Neural progenitor cell (in vitro differentiated cells): Measurements from ENCODE around the gene LRRC15. TPM values are rescaled to one million over a fixed set of nuclear protein-coding genes. Genes with fewer than 3 reads are reported as not detected.

Experiments
- DNase-seq: peaks from one replicate; pipeline ENCODE4 v3.0.0-alpha.2; 2016; ENCODE audit warnings: low spot score
- H2AFZ ChIP-seq: fragments of 200-600 bp; sonication (generic); replicated peaks from 2 replicates; pipeline ENCODE4 v1.6.1; 2016; ENCODE audit warnings: antibody characterized with exemption
- H3F3A ChIP-seq: fragments of 200-600 bp; sonication (generic); 2 replicates; pipeline ENCODE4 v1.6.1; 2016; ENCODE audit warnings: antibody characterized with exemption, low read depth
- H3K27ac ChIP-seq: fragments of 200-600 bp; sonication (generic); 2 replicates; pipeline ENCODE4 v1.5.1; 2016; ENCODE audit warnings: mild to moderate bottlenecking
- H3K27me3 ChIP-seq: fragments of 200-600 bp; sonication (generic); 2 replicates; pipeline ENCODE4 v1.6.1; 2016; ENCODE audit warnings: mild to moderate bottlenecking, moderate library complexity
- H3K36me3 ChIP-seq: fragments of 200-600 bp; sonication (generic); 2 replicates; pipeline ENCODE4 v1.5.1; 2016
- H3K4me1 ChIP-seq: fragments of 200-600 bp; sonication (generic); 2 replicates; pipeline ENCODE4 v1.6.1; 2016; ENCODE audit warnings: mixed run types
- H3K4me2 ChIP-seq: fragments of 200-600 bp; sonication (generic); 2 replicates; pipeline ENCODE4 v1.6.1; 2016
- H3K4me3 ChIP-seq: fragments of 200-600 bp; sonication (generic); 2 replicates; pipeline ENCODE4 v1.5.1; 2016
- H3K79me2 ChIP-seq: fragments of 200-600 bp; sonication (generic); 2 replicates; pipeline ENCODE4 v1.6.1; 2016; ENCODE audit warnings: low read depth
- H3K9ac ChIP-seq: fragments of 200-600 bp; sonication (generic); 2 replicates; pipeline ENCODE4 v1.6.1; 2016
- H3K9me3 ChIP-seq: fragments of 200-600 bp; sonication (generic); 2 replicates; pipeline ENCODE4 v1.5.1; 2016; ENCODE audit warnings: low read depth
- H4K20me1 ChIP-seq: fragments of 200-600 bp; sonication (generic); 2 replicates; pipeline ENCODE4 v1.6.1; 2016; ENCODE audit warnings: low read depth
- H3K27ac Mint-ChIP-seq: 3 replicates; pipeline ENCODE4 v1.8.0; 2021; ENCODE audit warnings: mixed read lengths
- H3K27me3 Mint-ChIP-seq: 2 replicates; pipeline ENCODE4 v1.8.0; 2022; ENCODE audit warnings: low read depth, mild to moderate bottlenecking, inconsistent platforms, moderate library complexity, mixed read lengths; ENCODE audit not compliant: insufficient read depth
- H3K36me3 Mint-ChIP-seq: 3 replicates; pipeline ENCODE4 v1.8.0; 2021; ENCODE audit warnings: mixed read lengths
- H3K4me1 Mint-ChIP-seq: 3 replicates; pipeline ENCODE4 v1.8.0; 2021; ENCODE audit warnings: mixed read lengths
- H3K4me3 Mint-ChIP-seq: 3 replicates; pipeline ENCODE4 v1.8.0; 2021; ENCODE audit warnings: mild to moderate bottlenecking, moderate library complexity, mixed read lengths
- H3K9me3 Mint-ChIP-seq: 3 replicates; pipeline ENCODE4 v1.8.0; 2020; ENCODE audit warnings: mixed read lengths
- CTCF ChIP-seq: fragments of 200-600 bp; sonication (generic); IDR thresholded peaks from 2 replicates; pipeline ENCODE4 v1.5.1; 2017; ENCODE audit warnings: antibody characterized with exemption, mild to moderate bottlenecking
- EZH2 ChIP-seq: fragments of 200-600 bp; sonication (generic); IDR thresholded peaks from 2 replicates; pipeline ENCODE4 v1.6.1; 2017; ENCODE audit warnings: antibody characterized with exemption, mild to moderate bottlenecking, moderate library complexity
- EZH2phosphoT487 ChIP-seq: fragments of 200-600 bp; sonication (generic); IDR thresholded peaks from 2 replicates; pipeline ENCODE4 v1.6.1; 2017; ENCODE audit warnings: antibody characterized with exemption
- total RNA-seq: library from RNA; depleted of rRNA; stranded (reverse); fragments of >200 nt; gene quantifications from 2 replicates; pipeline ENCODE4 v1.2.3, GENCODE V29; 2015; ENCODE audit warnings: low replicate concordance

LRRC15 gene
- total RNA-seq, 1 donor from 2014 or later = not detected

DNA sequence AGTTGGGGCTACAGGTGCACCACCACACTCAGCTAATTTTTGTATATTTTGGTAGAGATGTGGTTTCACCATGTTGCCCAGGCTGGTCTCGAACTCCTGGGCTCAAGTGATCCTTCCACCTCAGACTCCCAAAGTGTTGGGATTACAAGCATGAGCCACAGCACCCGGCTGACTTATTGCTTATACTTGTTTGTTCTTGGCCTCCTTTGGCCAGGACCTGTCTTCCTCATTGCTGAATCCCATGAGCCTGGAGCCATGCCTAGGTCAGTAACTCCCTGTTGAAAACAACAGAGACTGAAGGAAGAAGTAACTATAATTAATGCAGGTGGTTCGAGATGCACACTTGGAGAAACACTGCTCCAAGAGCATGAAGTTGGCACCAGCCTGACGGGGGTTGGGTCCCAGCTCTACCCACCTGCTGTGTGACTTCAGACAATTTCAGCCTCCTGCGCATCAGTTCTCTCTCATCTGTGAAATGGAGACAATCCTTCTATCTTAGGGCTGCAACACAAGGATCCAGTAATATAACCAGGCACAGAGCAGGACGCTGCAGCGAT lies 57.3 kb downstream of the LRRC15 start:
- H3K4me3 Mint-ChIP-seq = peak overlapping the region; percentile 35
- H2AFZ ChIP-seq = no peak overlapping the region

GRCh38 chr3:194311000-194311399 lies 58.5 kb downstream of the LRRC15 start:
- no peaks in the 10 kb centered on the region for H3K36me3 ChIP-seq
- peaks cover 51% of the 10 kb centered on the region for H3K4me1 Mint-ChIP-seq
- H3K27me3 ChIP-seq = peaks cover 8% of the 10 kb centered on the region

More for the DNA sequence above, 57.3 kb downstream of the LRRC15 start:
- H3F3A ChIP-seq = peaks cover 30% of the 10 kb centered on the region
- Mint-ChIP-seq H3K9me3 (peaks cover 4% of the 10 kb centered on the region), H3K36me3 (no peaks in the 10 kb centered on the region), H3K27ac (no peak overlapping the region), H3K27me3 (peaks cover 65% of the 10 kb centered on the region), H3K4me1 (peaks cover 45% of the 10 kb centered on the region)
- H4K20me1 ChIP-seq = no peaks in the 10 kb centered on the region
- H3K4me1 ChIP-seq = peaks cover 44% of the 10 kb centered on the region
- H3K4me2 ChIP-seq = peak overlapping the region; percentile 3
- H3K36me3 ChIP-seq = no peaks in the 10 kb centered on the region
- no peaks in the 10 kb centered on the region for H3K9me3 ChIP-seq
- no peak for TF ChIP-seq EZH2phosphoT487
- TF ChIP-seq CTCF = no peak
- no peak for TF ChIP-seq EZH2
- peaks cover 21% of the 10 kb centered on the region for H3K27me3 ChIP-seq
- no peak for DNase-seq
- H3K79me2 ChIP-seq = no peaks in the 10 kb centered on the region
- no peak overlapping the region for H3K4me3 ChIP-seq
- no peak overlapping the region for H3K9ac ChIP-seq
- H3K27ac ChIP-seq = no peak overlapping the region

DNA sequence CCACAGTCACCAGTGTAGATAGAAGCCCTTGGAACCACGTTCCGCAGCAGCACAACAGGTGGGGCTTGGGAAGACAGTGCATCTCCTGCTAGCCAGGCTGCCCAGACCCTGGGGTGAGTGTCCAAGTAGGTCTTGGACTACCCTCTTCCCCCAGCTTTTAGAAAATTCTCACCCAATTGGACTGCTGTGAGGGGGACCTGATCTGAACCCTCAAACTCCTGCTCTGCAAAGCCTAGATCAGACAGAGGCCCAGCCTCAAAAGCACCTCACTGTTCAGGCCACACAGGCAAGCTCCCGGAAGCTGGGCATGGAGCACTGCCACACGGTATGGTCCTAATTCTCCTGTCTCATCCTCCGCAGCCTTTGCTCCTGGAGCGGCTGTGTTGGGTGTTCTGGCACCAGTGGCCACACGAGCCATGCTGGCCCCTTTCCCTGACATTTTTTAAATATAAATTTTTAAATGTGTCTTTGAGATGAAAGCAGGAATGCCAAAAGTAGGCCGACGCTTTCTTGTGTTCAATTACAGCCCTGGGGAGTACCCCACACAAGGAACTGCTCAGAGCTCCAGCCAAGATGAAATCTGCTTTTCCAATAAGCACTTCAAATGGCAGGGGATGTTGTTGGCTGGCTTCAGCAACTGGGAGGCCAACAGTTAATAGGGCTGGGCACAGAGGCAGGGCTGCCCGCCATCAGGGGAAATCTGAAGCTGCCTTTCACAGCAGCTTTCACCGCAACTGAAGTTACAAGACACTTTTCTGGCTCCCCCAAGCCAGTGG lies 59.3 kb downstream of the LRRC15 start:
- Histone ChIP-seq H3K4me3 (no peak overlapping the region), H3K27ac (no peak overlapping the region), H3F3A (peaks cover 45% of the 10 kb centered on the region), H4K20me1 (no peaks in the 10 kb centered on the region), H3K36me3 (no peaks in the 10 kb centered on the region), H3K4me1 (peaks cover 62% of the 10 kb centered on the region), H2AFZ (no peak overlapping the region), H3K79me2 (no peaks in the 10 kb centered on the region), H3K27me3 (peaks cover 5% of the 10 kb centered on the region), H3K9ac (no peak overlapping the region), H3K9me3 (no peaks in the 10 kb centered on the region), H3K4me2 (no peak overlapping the region)
- Mint-ChIP-seq H3K27me3 (peaks cover 68% of the 10 kb centered on the region), H3K4me1 (peaks cover 52% of the 10 kb centered on the region), H3K9me3 (peaks cover 4% of the 10 kb centered on the region), H3K4me3 (no peak overlapping the region), H3K36me3 (no peaks in the 10 kb centered on the region), H3K27ac (no peak overlapping the region)
- no peak for DNase-seq
- no peak for TF ChIP-seq EZH2phosphoT487
- TF ChIP-seq EZH2 = no peak
- no peak for TF ChIP-seq CTCF

More at GRCh38 chr3:194311000-194311399, 58.5 kb downstream of the LRRC15 start:
- Mint-ChIP-seq H3K9me3 (peaks cover 4% of the 10 kb centered on the region), H3K27me3 (peaks cover 69% of the 10 kb centered on the region), H3K27ac (no peak overlapping the region), H3K36me3 (no peaks in the 10 kb centered on the region), H3K4me3 (peak overlapping the region; percentile 4)
- Histone ChIP-seq H3K27ac (no peak overlapping the region), H3K79me2 (no peaks in the 10 kb centered on the region), H3K4me3 (no peak overlapping the region), H4K20me1 (no peaks in the 10 kb centered on the region), H2AFZ (no peak overlapping the region), H3K9me3 (no peaks in the 10 kb centered on the region), H3K9ac (no peak overlapping the region), H3K4me2 (no peak overlapping the region), H3F3A (peaks cover 39% of the 10 kb centered on the region), H3K4me1 (peaks cover 56% of the 10 kb centered on the region)
- no peak for DNase-seq
- no peak for TF ChIP-seq CTCF
